HUES64 (cell line): ENCODE results near the gene RNPEPL1.

ENCODE experiments used
- H3K27ac ChIP-seq: 2 replicates; pipeline ENCODE4 v1.7.0; 2013; ENCODE audit warnings: low read depth, low read length, inconsistent platforms
- H3K27me3 ChIP-seq: 2 replicates; pipeline ENCODE4 v1.6.1; 2013; ENCODE audit warnings: mild to moderate bottlenecking, low read length; ENCODE audit not compliant: insufficient read depth
- H3K36me3 ChIP-seq: 2 replicates; pipeline ENCODE4 v1.6.1; 2013; ENCODE audit warnings: mild to moderate bottlenecking, low read length; ENCODE audit not compliant: insufficient read depth
- H3K4me1 ChIP-seq: 2 replicates; pipeline ENCODE4 v1.6.1; 2013; ENCODE audit warnings: mild to moderate bottlenecking, low read length, moderate library complexity; ENCODE audit not compliant: insufficient read depth
- H3K4me3 ChIP-seq: 2 replicates; pipeline ENCODE4 v1.5.1; 2013; ENCODE audit warnings: mild to moderate bottlenecking, low read length, moderate library complexity
- H3K9ac ChIP-seq: 2 replicates; pipeline ENCODE4 v1.6.1; 2013; ENCODE audit warnings: mild to moderate bottlenecking, low read depth, low read length
- H3K9me3 ChIP-seq: 2 replicates; pipeline ENCODE4 v1.6.1; 2013; ENCODE audit warnings: low read depth, low read length; ENCODE audit not compliant: insufficient read depth
- WGBS: fragments of 150-250, 120-280 bp; methylation state at CpG from one replicate; pipeline ENCODE4 v1.1.7; 2013; ENCODE audit warnings: missing lambda C conversion rate; 5-methylcytosine and 5-hydroxymethylcytosine counted together

RNPEPL1 gene

GRCh38 chr2:240524963-240525718 lies 43.1 kb upstream of the RNPEPL1 start:
- Histone ChIP-seq H3K27ac (no peak overlapping the region), H3K36me3 (0 out of 2 replicates have a peak, but pooled peaks cover 4% of the 10 kb centered on the region), H3K9me3 (peaks cover 29% of the 10 kb centered on the region), H3K27me3 (peaks cover 9% of the 10 kb centered on the region), H3K4me3 (no peak overlapping the region), H3K4me1 (no peaks in the 10 kb centered on the region), H3K9ac (no peak overlapping the region)
- 84% methylated on average over 8 of the region's 8 CpGs for WGBS

- H3K9me3 ChIP-seq, result peaks cover 34% of the 10 kb centered on the region
- no peaks in the 10 kb centered on the region for H3K4me1 ChIP-seq
- H3K4me3 ChIP-seq, result no peak overlapping the region
- 94% methylated on average over 6 of the region's 6 CpGs for WGBS
- H3K9ac ChIP-seq, result no peak overlapping the region
- H3K27ac ChIP-seq, result no peak overlapping the region
- H3K36me3 ChIP-seq, result 0 out of 2 replicates have a peak, but pooled peaks cover 4% of the 10 kb centered on the region
- H3K27me3 ChIP-seq, result peaks cover 2% of the 10 kb centered on the region
Observed at GRCh38 chr2:240525802-240526201, 42.5 kb upstream of the RNPEPL1 start.

GRCh38 chr2:240526521-240526920 lies 41.8 kb upstream of the RNPEPL1 start:
- H3K9ac ChIP-seq, result no peak overlapping the region
- no peaks in the 10 kb centered on the region for H3K27me3 ChIP-seq
- H3K4me3 ChIP-seq, result no peak overlapping the region
- H3K27ac ChIP-seq, result no peak overlapping the region
- H3K36me3 ChIP-seq, result peaks cover 4% of the 10 kb centered on the region; the same call in 1 of the 2 replicates
- peaks cover 42% of the 10 kb centered on the region for H3K9me3 ChIP-seq
- no peaks in the 10 kb centered on the region for H3K4me1 ChIP-seq
- 71% methylated on average over 4 of the region's 4 CpGs for WGBS

GRCh38 chr2:240527153-240527750 lies 41.0 kb upstream of the RNPEPL1 start:
- 80% methylated on average over 3 of the region's 3 CpGs for WGBS
- Histone ChIP-seq H3K27ac (no peak overlapping the region), H3K9me3 (peaks cover 48% of the 10 kb centered on the region), H3K4me1 (no peaks in the 10 kb centered on the region), H3K27me3 (no peaks in the 10 kb centered on the region), H3K36me3 (peaks cover 5% of the 10 kb centered on the region; the same call in 1 of the 2 replicates), H3K9ac (no peak overlapping the region), H3K4me3 (no peak overlapping the region)

- Histone ChIP-seq H3K9me3 (peaks cover 57% of the 10 kb centered on the region), H3K4me1 (no peaks in the 10 kb centered on the region), H3K27ac (no peak overlapping the region), H3K27me3 (no peaks in the 10 kb centered on the region), H3K36me3 (peaks cover 6% of the 10 kb centered on the region; the same call in 1 of the 2 replicates), H3K9ac (no peak overlapping the region), H3K4me3 (no peak overlapping the region)
- WGBS, result 96% methylated on average over 13 of the region's 13 CpGs
Observed at GRCh38 chr2:240528406-240529040, 39.8 kb upstream of the RNPEPL1 start.

GRCh38 chr2:240529344-240529999 lies 38.8 kb upstream of the RNPEPL1 start:
- H3K4me3 ChIP-seq, result no peak overlapping the region
- peaks cover 4% of the 10 kb centered on the region; the same call in 1 of the 2 replicates for H3K36me3 ChIP-seq

GRCh38 chr2:240530181-240530580 lies 38.1 kb upstream of the RNPEPL1 start:
- Histone ChIP-seq H3K27ac (no peak overlapping the region), H3K27me3 (no peaks in the 10 kb centered on the region), H3K36me3 (peaks cover 4% of the 10 kb centered on the region; the same call in 1 of the 2 replicates), H3K4me3 (no peak overlapping the region), H3K9ac (no peak overlapping the region), H3K4me1 (no peaks in the 10 kb centered on the region), H3K9me3 (peaks cover 57% of the 10 kb centered on the region)
- 95% methylated on average over 7 of the region's 7 CpGs for WGBS

More at GRCh38 chr2:240529344-240529999, 38.8 kb upstream of the RNPEPL1 start:
- 97% methylated on average over 16 of the region's 16 CpGs for WGBS
- Histone ChIP-seq H3K9ac (no peak overlapping the region), H3K9me3 (peaks cover 63% of the 10 kb centered on the region), H3K27me3 (no peaks in the 10 kb centered on the region), H3K4me1 (no peaks in the 10 kb centered on the region), H3K27ac (no peak overlapping the region)

- H3K27ac ChIP-seq, result no peak overlapping the region
- no peak overlapping the region for H3K9ac ChIP-seq
- no peak overlapping the region for H3K4me3 ChIP-seq
- H3K27me3 ChIP-seq, result no peaks in the 10 kb centered on the region
- peaks cover 48% of the 10 kb centered on the region for H3K9me3 ChIP-seq
- H3K4me1 ChIP-seq, result no peaks in the 10 kb centered on the region
- WGBS, result 97% methylated on average over 4 of the region's 5 CpGs
- H3K36me3 ChIP-seq, result peaks cover 4% of the 10 kb centered on the region; the same call in 1 of the 2 replicates
Observed at GRCh38 chr2:240531038-240531437, 37.2 kb upstream of the RNPEPL1 start.

- H3K27me3 ChIP-seq, result no peaks in the 10 kb centered on the region
- peaks cover 40% of the 10 kb centered on the region for H3K9me3 ChIP-seq
- H3K9ac ChIP-seq, result no peak overlapping the region
- 91% methylated on average over 1 of the region's 1 CpG for WGBS
- H3K4me3 ChIP-seq, result no peak overlapping the region
- H3K36me3 ChIP-seq, result peaks cover 4% of the 10 kb centered on the region; the same call in 1 of the 2 replicates
- H3K27ac ChIP-seq, result no peak overlapping the region
- H3K4me1 ChIP-seq, result 0 out of 2 replicates have a peak, but pooled peaks cover 2% of the 10 kb centered on the region
Observed at GRCh38 chr2:240532031-240532775, 36.1 kb upstream of the RNPEPL1 start.

- no peak overlapping the region for H3K4me3 ChIP-seq
- peaks cover 11% of the 10 kb centered on the region; the same call in 1 of the 2 replicates for H3K9me3 ChIP-seq
- H3K27me3 ChIP-seq, result no peaks in the 10 kb centered on the region
- no peak overlapping the region for H3K27ac ChIP-seq
- 0 out of 2 replicates have a peak, but pooled peaks cover 4% of the 10 kb centered on the region for H3K4me1 ChIP-seq
- no peak overlapping the region for H3K9ac ChIP-seq
- 0 out of 2 replicates have a peak, but pooled peaks cover 3% of the 10 kb centered on the region for H3K36me3 ChIP-seq
- WGBS, result 96% methylated on average over 43 of the region's 43 CpGs
Observed at GRCh38 chr2:240538031-240538780, 30.1 kb upstream of the RNPEPL1 start.
